H9 (cell line): Measurements from ENCODE around the gene OR8G5. TPM values are rescaled to one million over a fixed set of nuclear protein-coding genes. Genes with fewer than 3 reads are reported as not detected.

Experiments
- DNase-seq: peaks from one replicate; pipeline ENCODE4 v3.0.0-alpha.2; 2017
- H2AFZ ChIP-seq: one replicate; pipeline ENCODE4 v1.6.1; 2013; ENCODE audit warnings: mild to moderate bottlenecking, low read length, control low read depth, moderate library complexity
- H2AK5ac ChIP-seq: 2 replicates; pipeline ENCODE4 v1.6.1; 2013; ENCODE audit warnings: low read length, control low read depth, mixed read lengths; ENCODE audit not compliant: insufficient read length
- H2BK120ac ChIP-seq: one replicate; pipeline ENCODE4 v1.6.1; 2013; ENCODE audit warnings: low read depth, mild to moderate bottlenecking, low read length, control low read depth, inconsistent platforms; ENCODE audit not compliant: poor library complexity, severe bottlenecking
- H2BK12ac ChIP-seq: 2 replicates; pipeline ENCODE4 v1.6.1; 2013; ENCODE audit warnings: low read length, control low read depth, mixed read lengths, low read depth; ENCODE audit not compliant: insufficient read length
- H2BK15ac ChIP-seq: 2 replicates; pipeline ENCODE4 v1.6.1; 2013; ENCODE audit warnings: low read depth, low read length, control low read depth
- H2BK20ac ChIP-seq: one replicate; pipeline ENCODE4 v1.6.1; 2013; ENCODE audit warnings: low read depth, mild to moderate bottlenecking, low read length, control low read depth, inconsistent platforms; ENCODE audit not compliant: poor library complexity, severe bottlenecking
- H2BK5ac ChIP-seq: 2 replicates; pipeline ENCODE4 v1.6.1; 2013; ENCODE audit warnings: low read length, control low read depth, mixed read lengths; ENCODE audit not compliant: insufficient read length
- H3K14ac ChIP-seq: 2 replicates; pipeline ENCODE4 v1.6.1; 2013; ENCODE audit warnings: low read length, control low read depth; ENCODE audit not compliant: insufficient read depth
- H3K18ac ChIP-seq: 2 replicates; pipeline ENCODE4 v1.6.1; 2013; ENCODE audit warnings: low read depth, mild to moderate bottlenecking, mixed read lengths, low read length, control low read depth; ENCODE audit not compliant: insufficient read length
- H3K23ac ChIP-seq: 2 replicates; pipeline ENCODE4 v1.6.1; 2013; ENCODE audit warnings: low read length, control low read depth, mixed read lengths, low read depth; ENCODE audit not compliant: insufficient read length
- H3K23me2 ChIP-seq: 2 replicates; pipeline ENCODE4 v1.6.1; 2013; ENCODE audit warnings: low read depth, mild to moderate bottlenecking, mixed read lengths, low read length, control low read depth; ENCODE audit not compliant: insufficient read length, poor library complexity, severe bottlenecking
- H3K27ac ChIP-seq: 2 replicates; pipeline ENCODE4 v1.5.1; 2013; ENCODE audit warnings: low read length, control low read depth, mixed read lengths, low read depth; ENCODE audit not compliant: insufficient read length
- H3K27me3 ChIP-seq: 2 replicates; pipeline ENCODE4 v1.6.1; 2013; ENCODE audit warnings: low read length, control low read depth, inconsistent platforms; ENCODE audit not compliant: insufficient read depth
- H3K4ac ChIP-seq: 2 replicates; pipeline ENCODE4 v1.6.1; 2013; ENCODE audit warnings: low read depth, mild to moderate bottlenecking, control low read depth, inconsistent platforms, low read length, moderate library complexity
- H3K4me1 ChIP-seq: 2 replicates; pipeline ENCODE4 v1.6.1; 2013; ENCODE audit warnings: low read length, control low read depth, inconsistent platforms; ENCODE audit not compliant: insufficient read depth
- H3K4me2 ChIP-seq: 2 replicates; pipeline ENCODE4 v1.6.1; 2013; ENCODE audit warnings: low read length, control low read depth, mixed read lengths; ENCODE audit not compliant: insufficient read length, insufficient read depth
- H3K56ac ChIP-seq: 2 replicates; pipeline ENCODE4 v1.6.1; 2013; ENCODE audit warnings: low read depth, mild to moderate bottlenecking, mixed read lengths, low read length, control low read depth; ENCODE audit not compliant: insufficient read length
- H3K79me1 ChIP-seq: 2 replicates; pipeline ENCODE4 v1.6.1; 2013; ENCODE audit warnings: low read depth, mild to moderate bottlenecking, moderate library complexity, low read length, control low read depth, inconsistent platforms; ENCODE audit not compliant: insufficient read depth, poor library complexity, severe bottlenecking
- H3K79me2 ChIP-seq: 2 replicates; pipeline ENCODE4 v1.6.1; 2013; ENCODE audit warnings: low read length, control low read depth, inconsistent platforms; ENCODE audit not compliant: insufficient read depth
- H3K9ac ChIP-seq: 2 replicates; pipeline ENCODE4 v1.6.1; 2013; ENCODE audit warnings: low read length, control low read depth, mixed read lengths; ENCODE audit not compliant: insufficient read length; ENCODE audit errors: extremely low read depth
- H3K9me3 ChIP-seq: one replicate; pipeline ENCODE4 v1.6.1; 2013; ENCODE audit warnings: low read depth, low read length, inconsistent platforms; ENCODE audit not compliant: control insufficient read depth
- H3T11ph ChIP-seq: one replicate; pipeline ENCODE4 v1.6.1; 2013; ENCODE audit warnings: mild to moderate bottlenecking, low read length, control low read depth, inconsistent platforms
- H4K20me1 ChIP-seq: one replicate; pipeline ENCODE4 v1.6.1; 2013; ENCODE audit not compliant: control insufficient read depth, insufficient read length, insufficient read depth
- H4K5ac ChIP-seq: 2 replicates; pipeline ENCODE4 v1.6.1; 2013; ENCODE audit warnings: low read depth, mild to moderate bottlenecking, mixed read lengths, low read length, control low read depth; ENCODE audit not compliant: insufficient read length
- H4K8ac ChIP-seq: replicated peaks from 2 replicates; pipeline ENCODE4 v1.6.1; 2013; ENCODE audit warnings: low read length, control low read depth, mixed read lengths, low read depth; ENCODE audit not compliant: insufficient read length
- H4K91ac ChIP-seq: 2 replicates; pipeline ENCODE4 v1.6.1; 2013; ENCODE audit warnings: low read depth, mild to moderate bottlenecking, moderate library complexity, mixed read lengths, low read length, control low read depth; ENCODE audit not compliant: insufficient read length
- H3K27ac Mint-ChIP-seq, 3 experiments: 2 replicates in 2 of 3; 3 replicates in 1 of 3; pipeline ENCODE4 v1.8.0; 2020 to 2021; ENCODE audit warnings: mixed read lengths in 3 of 3, mild to moderate bottlenecking in 1 of 3, moderate library complexity in 1 of 3
- H3K27me3 Mint-ChIP-seq: 2 replicates; pipeline ENCODE4 v1.8.0; 2021; ENCODE audit warnings: low read depth, mild to moderate bottlenecking, moderate library complexity, mixed read lengths
- H3K36me3 Mint-ChIP-seq, 3 experiments: 2 replicates in 2 of 3; 3 replicates in 1 of 3; pipeline ENCODE4 v1.8.0; 2020 to 2021; ENCODE audit warnings: low read depth in 3 of 3, mixed read lengths in 3 of 3; ENCODE audit not compliant: insufficient read depth in 1 of 3
- H3K4me1 Mint-ChIP-seq, 2 experiments: 2 replicates each; pipeline ENCODE4 v1.8.0; 2020; ENCODE audit warnings: mixed read lengths in 2 of 2
- H3K4me3 Mint-ChIP-seq, 2 experiments: 2 replicates in 1 of 2; 3 replicates in 1 of 2; pipeline ENCODE4 v1.8.0; 2020 to 2021; ENCODE audit warnings: mild to moderate bottlenecking in 2 of 2, mixed read lengths in 2 of 2, moderate library complexity in 1 of 2
- H3K9me3 Mint-ChIP-seq, 2 experiments: 2 replicates in 1 of 2; 3 replicates in 1 of 2; pipeline ENCODE4 v1.8.0; 2020; ENCODE audit warnings: mild to moderate bottlenecking in 2 of 2, mixed read lengths in 2 of 2, moderate library complexity in 1 of 2
- total RNA-seq: library from RNA; stranded (reverse); gene quantifications from 2 replicates; pipeline ENCODE4 v1.2.1, GENCODE V29; 2021
- TF ChIP-seq, protein P1 (sequence below): fragments of 200-600 bp; sonication (generic); conservative IDR thresholded peaks from 3 replicates; pipeline ENCODE4 v1.8.0; 2021; ENCODE audit warnings: antibody characterized with exemption, mild to moderate bottlenecking

The OR8G5 gene
- total RNA-seq, 1 experiment from 2014 or later, result not detected

DNA sequence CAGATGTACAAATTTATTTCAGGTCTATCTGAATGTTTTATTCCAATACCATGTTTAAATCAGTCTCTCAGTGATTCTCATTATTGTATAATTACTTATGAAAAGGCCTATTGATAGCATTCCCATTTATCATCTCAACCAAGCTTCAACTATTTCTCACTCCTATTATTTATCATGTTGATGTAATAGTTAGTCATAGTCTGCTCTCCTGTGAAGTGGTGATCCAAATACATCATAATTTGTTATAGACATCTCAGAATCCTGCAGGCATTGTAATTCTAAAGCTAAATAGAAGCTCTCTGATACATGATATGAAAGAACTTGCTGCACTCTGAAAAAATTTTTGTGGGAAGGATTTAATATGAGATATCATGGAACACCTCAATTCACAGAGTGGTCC, 37.0 kb upstream of the OR8G5 start:
- no peak overlapping the region for H3K27ac Mint-ChIP-seq
- DNase-seq, result no peak
- no peaks in the 10 kb centered on the region for H3K4me1 Mint-ChIP-seq

More for the DNA sequence above, 37.0 kb upstream of the OR8G5 start:
- Histone ChIP-seq H3K27ac (no peak overlapping the region), H2BK12ac (no peak overlapping the region), H4K8ac (no peak overlapping the region), H4K20me1 (no peaks in the 10 kb centered on the region), H2AFZ (no peak overlapping the region), H3K23ac (no peak overlapping the region), H3K18ac (no peak overlapping the region), H3K79me2 (no peaks in the 10 kb centered on the region), H2BK5ac (no peak overlapping the region), H3K4ac (no peak overlapping the region), H3K9me3 (no peaks in the 10 kb centered on the region), H3K4me2 (no peak overlapping the region), H3K9ac (no peak overlapping the region), H3K79me1 (no peaks in the 10 kb centered on the region), H3K56ac (no peak overlapping the region), H4K91ac (no peak overlapping the region), H3K14ac (no peak overlapping the region), H2BK15ac (no peak overlapping the region), H3K23me2 (no peaks in the 10 kb centered on the region), H2AK5ac (no peak overlapping the region), H2BK120ac (no peak overlapping the region), H4K5ac (no peak overlapping the region), H3T11ph (no peak overlapping the region), H2BK20ac (no peak overlapping the region), H3K4me1 (no peaks in the 10 kb centered on the region), H3K27me3 (no peaks in the 10 kb centered on the region)
- Mint-ChIP-seq H3K27me3 (peaks cover 6% of the 10 kb centered on the region; the same call in 1 of the 2 replicates), H3K4me3 (no peak overlapping the region), H3K9me3 (no peaks in the 10 kb centered on the region), H3K36me3 (no peaks in the 10 kb centered on the region)
- TF ChIP-seq, protein P1, sequence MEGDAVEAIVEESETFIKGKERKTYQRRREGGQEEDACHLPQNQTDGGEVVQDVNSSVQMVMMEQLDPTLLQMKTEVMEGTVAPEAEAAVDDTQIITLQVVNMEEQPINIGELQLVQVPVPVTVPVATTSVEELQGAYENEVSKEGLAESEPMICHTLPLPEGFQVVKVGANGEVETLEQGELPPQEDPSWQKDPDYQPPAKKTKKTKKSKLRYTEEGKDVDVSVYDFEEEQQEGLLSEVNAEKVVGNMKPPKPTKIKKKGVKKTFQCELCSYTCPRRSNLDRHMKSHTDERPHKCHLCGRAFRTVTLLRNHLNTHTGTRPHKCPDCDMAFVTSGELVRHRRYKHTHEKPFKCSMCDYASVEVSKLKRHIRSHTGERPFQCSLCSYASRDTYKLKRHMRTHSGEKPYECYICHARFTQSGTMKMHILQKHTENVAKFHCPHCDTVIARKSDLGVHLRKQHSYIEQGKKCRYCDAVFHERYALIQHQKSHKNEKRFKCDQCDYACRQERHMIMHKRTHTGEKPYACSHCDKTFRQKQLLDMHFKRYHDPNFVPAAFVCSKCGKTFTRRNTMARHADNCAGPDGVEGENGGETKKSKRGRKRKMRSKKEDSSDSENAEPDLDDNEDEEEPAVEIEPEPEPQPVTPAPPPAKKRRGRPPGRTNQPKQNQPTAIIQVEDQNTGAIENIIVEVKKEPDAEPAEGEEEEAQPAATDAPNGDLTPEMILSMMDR, result no peak
